H1 (cell line): Measurements from ENCODE around the gene TTC23. TPM values are rescaled to one million over a fixed set of nuclear protein-coding genes. Genes with fewer than 3 reads are reported as not detected.
A peak's percentile ranks its signal among the peaks of the same experiment; 100 is the strongest.

Source experiments
- CTCF ChIA-PET: fragments of 300-600 bp; sonication (Branson Sonifier 250); formaldehyde crosslinking; loops from one replicate; lab custom pipeline; 2021; ENCODE audit not compliant: partially characterized antibody; lab: Charles Lee
- POLR2A ChIA-PET: fragments of 300-600 bp; sonication (Branson Sonifier 250); formaldehyde crosslinking; loops from one replicate; lab custom pipeline; 2021; ENCODE audit warnings: inconsistent platforms; ENCODE audit not compliant: partially characterized antibody; lab: Charles Lee
- DNase-seq, 2 experiments: peaks; one replicate each; pipeline versions ENCODE4 v3.0.0 to v3.0.0-alpha.2; 2010 to 2022; ENCODE audit warnings: low spot score in 2 of 2, low read depth in 1 of 2, mixed read lengths in 1 of 2
- FAIRE-seq: peaks from 2 replicates; lab custom pipeline; 2011; peaks lifted over from hg19 to GRCh38; lab: Jason Lieb, UNC
- H2AFZ ChIP-seq: 2 replicates; pipeline ENCODE4 v1.8.1; 2012; ENCODE audit warnings: low read length, inconsistent platforms
- H2AK5ac ChIP-seq: 2 replicates; pipeline ENCODE4 v1.6.1; 2013; ENCODE audit warnings: low read depth, low read length
- H2BK120ac ChIP-seq: replicated peaks from 2 replicates; pipeline ENCODE3; 2013; ENCODE audit warnings: low read depth, low read length, inconsistent platforms
- H2BK12ac ChIP-seq: 2 replicates; pipeline ENCODE4 v1.6.1; 2013; ENCODE audit warnings: low read depth, low read length
- H2BK15ac ChIP-seq: 2 replicates; pipeline ENCODE4 v1.6.1; 2013; ENCODE audit warnings: low read length
- H2BK20ac ChIP-seq: 2 replicates; pipeline ENCODE4 v1.6.1; 2013; ENCODE audit warnings: low read length
- H2BK5ac ChIP-seq: 2 replicates; pipeline ENCODE4 v1.6.1; 2013; ENCODE audit warnings: low read depth, low read length
- H3K14ac ChIP-seq: 2 replicates; pipeline ENCODE4 v1.6.1; 2013; ENCODE audit warnings: inconsistent platforms; ENCODE audit not compliant: insufficient read length
- H3K18ac ChIP-seq: 2 replicates; pipeline ENCODE4 v1.6.1; 2013; ENCODE audit warnings: low read length; ENCODE audit errors: extremely low read depth
- H3K23ac ChIP-seq: 2 replicates; pipeline ENCODE4 v1.6.1; 2013; ENCODE audit warnings: inconsistent platforms; ENCODE audit not compliant: insufficient read length
- H3K23me2 ChIP-seq: 2 replicates; pipeline ENCODE4 v1.6.1; 2013; ENCODE audit warnings: low read depth, low read length
- H3K27ac ChIP-seq: 2 replicates; pipeline ENCODE4 v1.6.1; 2011; ENCODE audit warnings: low read depth, low read length, inconsistent platforms
- H3K27me3 ChIP-seq, 4 experiments: replicated peaks in 1 of 4; 1 replicate in 1 of 4; 2 replicates in 3 of 4; pipeline versions ENCODE4 v1.6.1 to v1.8.1; 2011 to 2013; ENCODE audit warnings: low read length in 3 of 4, mild to moderate bottlenecking in 3 of 4, inconsistent platforms in 2 of 4, mixed read lengths in 2 of 4, moderate library complexity in 1 of 4; ENCODE audit not compliant: control insufficient read depth in 3 of 4, insufficient read depth in 3 of 4; ENCODE audit errors: extremely low read depth in 1 of 4
- H3K36me3 ChIP-seq, 4 experiments: 2 replicates each; pipeline versions ENCODE4 v1.6.1 to v1.8.1; 2011 to 2013; ENCODE audit warnings: mild to moderate bottlenecking in 4 of 4, low read length in 3 of 4, moderate library complexity in 2 of 4, control low read depth in 1 of 4, inconsistent platforms in 1 of 4; ENCODE audit not compliant: insufficient read depth in 4 of 4, control insufficient read depth in 2 of 4
- H3K4ac ChIP-seq: replicated peaks from 2 replicates; pipeline ENCODE3; 2013; ENCODE audit warnings: low read length, low read depth, mixed read lengths, inconsistent platforms; ENCODE audit not compliant: insufficient read length
- H3K4me1 ChIP-seq, 4 experiments: replicated peaks in 1 of 4; 1 replicate in 1 of 4; 2 replicates in 3 of 4; pipeline versions ENCODE4 v1.6.1 to v1.8.1; 2011 to 2013; ENCODE audit warnings: low read length in 3 of 4, inconsistent platforms in 2 of 4, mixed read lengths in 1 of 4; ENCODE audit not compliant: insufficient read depth in 4 of 4, control insufficient read depth in 3 of 4
- H3K4me2 ChIP-seq, 2 experiments: 2 replicates each; pipeline versions ENCODE4 v1.6.1 to v1.8.1; 2011 to 2013; ENCODE audit warnings: low read depth in 2 of 2, low read length in 2 of 2, control low read depth in 1 of 2, inconsistent platforms in 1 of 2, mild to moderate bottlenecking in 1 of 2; ENCODE audit not compliant: insufficient read depth in 1 of 2
- H3K4me3 ChIP-seq, 4 experiments: fragments of 200-600, 300-600 bp in 1 of 4; sonication (generic), shearing (Covaris generic), sonication (Bioruptor Twin) in 1 of 4; 2 replicates each; pipeline versions ENCODE4 v1.5.1 to v1.8.1; 2011 to 2016; ENCODE audit warnings: low read length in 4 of 4, low read depth in 3 of 4, control low read depth in 2 of 4, inconsistent platforms in 2 of 4, mild to moderate bottlenecking in 2 of 4, mixed read lengths in 1 of 4, moderate library complexity in 1 of 4; ENCODE audit not compliant: insufficient read depth in 2 of 4; ENCODE audit errors: extremely low read depth in 1 of 4
- H3K56ac ChIP-seq: replicated peaks from 2 replicates; pipeline ENCODE3; 2013; ENCODE audit warnings: low read depth, mild to moderate bottlenecking, mixed read lengths, low read length, inconsistent platforms; ENCODE audit not compliant: insufficient read length
- H3K79me1 ChIP-seq: 2 replicates; pipeline ENCODE4 v1.6.1; 2013; ENCODE audit warnings: low read depth, low read length, control low read depth
- H3K79me2 ChIP-seq, 2 experiments: 2 replicates each; pipeline versions ENCODE4 v1.6.1 to v1.8.1; 2012 to 2013; ENCODE audit warnings: low read length in 2 of 2, mild to moderate bottlenecking in 2 of 2, inconsistent platforms in 1 of 2; ENCODE audit not compliant: insufficient read depth in 2 of 2, control insufficient read depth in 1 of 2
- H3K9ac ChIP-seq, 4 experiments: replicated peaks in 1 of 4; 1 replicate in 1 of 4; 2 replicates in 3 of 4; pipeline versions ENCODE4 v1.6.1 to v1.8.1; 2011 to 2013; ENCODE audit warnings: low read depth in 3 of 4, low read length in 3 of 4, control low read depth in 2 of 4, mild to moderate bottlenecking in 2 of 4, moderate library complexity in 2 of 4, inconsistent platforms in 1 of 4; ENCODE audit errors: extremely low read depth in 1 of 4
- H3K9me3 ChIP-seq, 2 experiments: 2 replicates each; pipeline versions ENCODE4 v1.6.1 to v1.8.1; 2012 to 2013; ENCODE audit warnings: mild to moderate bottlenecking in 2 of 2, moderate library complexity in 2 of 2, control low read depth in 1 of 2, inconsistent platforms in 1 of 2, low read depth in 1 of 2, low read length in 1 of 2, mixed read lengths in 1 of 2; ENCODE audit not compliant: insufficient read depth in 2 of 2
- H4K20me1 ChIP-seq, 2 experiments: replicated peaks in 1 of 2; 2 replicates each; pipeline versions ENCODE3 to v1.8.1; 2011 to 2013; ENCODE audit warnings: inconsistent platforms in 2 of 2, low read length in 2 of 2, mild to moderate bottlenecking in 1 of 2; ENCODE audit not compliant: insufficient read depth in 2 of 2, control insufficient read depth in 1 of 2
- H4K5ac ChIP-seq: 2 replicates; pipeline ENCODE4 v1.6.1; 2013; ENCODE audit warnings: low read length, low read depth, mixed read lengths, inconsistent platforms; ENCODE audit not compliant: insufficient read length
- H4K8ac ChIP-seq: 2 replicates; pipeline ENCODE4 v1.8.0; 2013; ENCODE audit warnings: mild to moderate bottlenecking, moderate library complexity, low read length, inconsistent platforms; ENCODE audit not compliant: insufficient read depth; ENCODE audit errors: extremely low read depth
- H4K91ac ChIP-seq: replicated peaks from 2 replicates; pipeline ENCODE3; 2013; ENCODE audit warnings: low read length, mixed read lengths, inconsistent platforms; ENCODE audit not compliant: insufficient read length
- SUZ12 ChIP-seq: fragments of 200-600 bp; sonication (generic); IDR thresholded peaks from 2 replicates; pipeline ENCODE4 v1.6.1; 2012; ENCODE audit warnings: mild to moderate bottlenecking, inconsistent platforms, low read length, moderate library complexity, mixed read lengths
- ZNF274 ChIP-seq: IDR thresholded peaks from 2 replicates; pipeline ENCODE4 v1.7.0; 2012; ENCODE audit warnings: low read length, borderline replicate concordance; ENCODE audit errors: extremely low read depth
- WGBS, 2 experiments: shearing (Covaris generic) in 1 of 2; methylation state at CpG; one replicate each; pipeline versions ENCODE4 v1.1.6 to v1.1.7; 2013 to 2015; ENCODE audit warnings: low lambda C conversion rate in 2 of 2, mixed read lengths in 2 of 2, inconsistent platforms in 1 of 2, low coverage in 1 of 2, missing lambda C conversion rate in 1 of 2; ENCODE audit not compliant: insufficient replicate concordance in 2 of 2, insufficient coverage in 1 of 2, insufficient read length in 1 of 2; ENCODE audit errors: extremely low coverage in 1 of 2, missing lambda C conversion rate in 1 of 2; 5-methylcytosine and 5-hydroxymethylcytosine counted together
- polyA plus RNA-seq, 7 experiments: library from polyadenylated mRNA; depleted of rRNA in 3 of 7; stranded (reverse) in 5 of 7; unstranded in 2 of 7; fragments of >200 nt in 5 of 7; fragments of 200-250 nt in 2 of 7; gene quantifications; 1 replicate in 5 of 7; 2 replicates in 1 of 7; 4 replicates in 1 of 7; pipeline versions ENCODE4 v1.2.1 to v1.2.3, GENCODE V29; 2011 to 2013; ENCODE audit warnings: missing spikeins in 2 of 7, mixed read lengths in 2 of 7
- total RNA-seq: library from RNA; stranded (reverse); fragmentation: NEBNext Ultra II Directional; extraction: Animal tissue kit (Norgen Biotek cat#: 25700); gene quantifications from 2 replicates; pipeline ENCODE4 v1.2.1, GENCODE V29; 2021

Gene TTC23
- total and polyA plus RNA-seq, 2 of the 8 experiments (the other 6 are each of a cell fraction or from before 2014, with no cell fraction given), result 4.8 to 23.0 TPM

- Histone ChIP-seq H3K14ac (no peak overlapping the region), H2BK15ac (no peak overlapping the region), H3K4ac (no peak overlapping the region), H2AFZ (no peak overlapping the region), H4K8ac (no peak overlapping the region; the same call in 1 of the 2 replicates), H4K91ac (no peak overlapping the region), H3K23ac (no peak overlapping the region), H3K4me2 (no peak overlapping the region), H2BK20ac (no peak overlapping the region), H2BK5ac (no peak overlapping the region), H3K79me2 (no peaks in the 10 kb centered on the region), H3K79me1 (no peaks in the 10 kb centered on the region), H3K18ac (no peak overlapping the region), H4K5ac (no peak overlapping the region), H2AK5ac (no peak overlapping the region)
- CTCF ChIA-PET, result interaction anchor here (1.2 to 8.9 kb wide), 6 partner anchors 9 to 118 kb away, joined by 4 to 114 read pairs (median 4); no protein-coding TSS in a partner anchor
- FAIRE-seq (no peak), DNase-seq (no peak)
- WGBS, 2 experiments, result 83% methylated on average over 14 of the region's 14 CpGs; no CpG with 5 or more reads in 1 of the 2 experiments
- POLR2A ChIA-PET, result no interaction called here
- TF ChIP-seq ZNF274 (no peak), SUZ12 (0 out of 2 replicates have a peak, but pooled peaks have one; percentile 18)
- TF ChIP-seq, all 59 proteins: peak for 1
- H2BK120ac ChIP-seq, result no peak overlapping the region
- H3K23me2 ChIP-seq, result no peaks in the 10 kb centered on the region; the same call in 1 of the 2 replicates
- no peak overlapping the region for H2BK12ac ChIP-seq
- no peak overlapping the region for H3K9ac ChIP-seq
- H3K27me3 ChIP-seq, result peaks cover 0 to 24% (median 19%) of the 10 kb centered on the region in 4 experiments; a peak in 6 of 7 replicates
- no peaks in the 10 kb centered on the region for H3K9me3 ChIP-seq
- no peak overlapping the region for H3K27ac ChIP-seq
- no peak overlapping the region for H3K56ac ChIP-seq
- H3K36me3 ChIP-seq, result no peaks in the 10 kb centered on the region
- H3K4me3 ChIP-seq, result no peak overlapping the region
- H3K4me1 ChIP-seq, result peaks cover 0 to 5% (median 1%) of the 10 kb centered on the region in 4 experiments; a peak in 4 of 7 replicates
- H4K20me1 ChIP-seq, result no peaks in the 10 kb centered on the region
These were observed 151.7 kb downstream of the TTC23 start for GRCh38 chr15:99097441-99098410.
